Right renal pelvis (tissue), 4 donors: Measurements from ENCODE around the gene SCTR. TPM values are rescaled to one million over a fixed set of nuclear protein-coding genes. Genes with fewer than 3 reads are reported as not detected.
A peak's percentile ranks its signal among the peaks of the same experiment; 100 is the strongest.

Source experiments
- DNase-seq, 4 donors: peaks; one replicate each; pipeline ENCODE4 v3.0.0-alpha.2; 2013; ENCODE audit warnings: low read depth in 4 of 4, low spot score in 3 of 4, missing footprints in 1 of 4
- polyA plus RNA-seq, 4 donors: library from polyadenylated mRNA; unstranded; fragments of 120-200 nt; gene quantifications; one replicate each; pipeline ENCODE4 v1.2.1, GENCODE V29; 2013; ENCODE audit not compliant: insufficient read length in 4 of 4

SCTR gene
- polyA plus RNA-seq: 10 to 100 TPM in 2 of 4 donors, 1 to 10 TPM in 2; 7.9 to 11.5 (median 9.3) TPM

DNA sequence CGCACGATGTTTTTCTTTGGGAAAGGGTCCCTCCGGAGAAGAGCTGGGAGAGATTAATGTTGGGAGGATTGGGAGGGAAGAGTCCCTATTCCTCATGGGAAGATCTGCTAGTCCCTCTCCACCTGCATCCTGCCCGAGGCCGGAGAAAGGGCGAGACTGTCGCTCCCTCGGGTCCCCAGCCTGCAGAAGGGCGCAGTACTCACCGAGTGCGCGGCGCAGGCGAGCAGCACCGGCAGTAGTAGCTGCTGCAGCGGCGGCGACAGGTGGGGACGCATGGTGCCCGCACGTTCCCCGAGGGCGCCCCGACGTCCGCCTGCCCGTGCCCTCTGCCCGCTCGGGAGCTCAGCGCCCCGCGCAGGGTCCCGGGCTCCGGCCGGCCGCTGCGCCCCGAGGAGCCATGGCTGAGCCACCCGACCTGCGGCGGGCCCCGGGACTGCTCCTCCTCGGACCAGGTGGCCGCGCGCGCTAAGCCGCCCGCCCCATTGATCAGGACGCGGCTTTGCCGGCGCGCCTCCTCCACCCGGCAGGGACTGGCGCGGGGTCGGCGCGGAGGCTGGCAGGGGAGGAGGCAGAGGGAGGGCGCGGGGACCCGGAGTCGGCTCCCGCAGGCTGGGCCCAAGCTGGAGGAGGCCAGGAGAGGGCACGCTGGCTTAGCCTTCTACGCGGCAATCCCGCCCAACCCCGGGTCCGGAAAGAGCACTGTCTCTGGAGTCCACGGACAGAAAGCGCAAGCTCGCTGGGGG lies at the start of gene SCTR:
Gene SCTR, minus strand, starts transcription at position 532 of the 743 bp plus-strand sequence. Its CDS starts 257 bp downstream, at position 275.
- DNase-seq: no peak

DNA sequence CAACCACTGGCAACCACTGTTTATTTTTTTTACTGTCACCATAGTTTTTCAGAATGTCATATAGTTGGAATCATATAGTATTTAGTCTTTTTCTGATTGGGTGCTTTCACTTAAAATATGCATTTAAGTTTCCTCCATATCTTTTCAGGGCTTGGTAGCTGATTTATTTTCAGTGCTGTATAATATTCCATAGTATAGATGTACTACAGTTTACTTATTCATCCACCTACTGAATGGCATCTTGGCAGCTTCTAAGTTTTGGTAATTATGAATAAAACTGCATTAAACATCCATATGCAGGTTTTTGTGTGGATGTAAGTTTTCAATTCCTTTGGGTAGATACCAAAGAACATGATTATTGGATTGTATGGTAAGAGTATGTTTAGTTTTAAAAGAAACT lies 43.0 kb upstream of the SCTR start:
- DNase-seq: no peak

DNA sequence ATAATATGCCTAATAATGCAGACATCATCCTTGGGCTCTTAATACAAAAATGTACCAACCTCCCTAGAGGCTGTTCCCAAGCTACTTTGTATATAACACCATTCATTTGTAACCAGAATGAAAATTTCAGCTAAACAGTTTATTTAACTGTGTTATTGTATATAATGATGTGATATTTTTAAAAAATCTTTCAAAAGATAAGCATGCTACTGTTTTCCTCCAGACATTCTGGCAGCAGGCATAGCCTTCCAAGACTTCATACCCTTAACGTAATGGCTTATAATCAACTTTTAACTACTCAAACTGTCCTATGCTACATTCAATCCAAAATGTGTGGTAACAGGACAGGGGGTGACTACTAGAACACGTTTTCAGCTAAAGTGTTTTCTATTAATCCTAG lies 41.2 kb upstream of the SCTR start:
- DNase-seq: no peak

DNA sequence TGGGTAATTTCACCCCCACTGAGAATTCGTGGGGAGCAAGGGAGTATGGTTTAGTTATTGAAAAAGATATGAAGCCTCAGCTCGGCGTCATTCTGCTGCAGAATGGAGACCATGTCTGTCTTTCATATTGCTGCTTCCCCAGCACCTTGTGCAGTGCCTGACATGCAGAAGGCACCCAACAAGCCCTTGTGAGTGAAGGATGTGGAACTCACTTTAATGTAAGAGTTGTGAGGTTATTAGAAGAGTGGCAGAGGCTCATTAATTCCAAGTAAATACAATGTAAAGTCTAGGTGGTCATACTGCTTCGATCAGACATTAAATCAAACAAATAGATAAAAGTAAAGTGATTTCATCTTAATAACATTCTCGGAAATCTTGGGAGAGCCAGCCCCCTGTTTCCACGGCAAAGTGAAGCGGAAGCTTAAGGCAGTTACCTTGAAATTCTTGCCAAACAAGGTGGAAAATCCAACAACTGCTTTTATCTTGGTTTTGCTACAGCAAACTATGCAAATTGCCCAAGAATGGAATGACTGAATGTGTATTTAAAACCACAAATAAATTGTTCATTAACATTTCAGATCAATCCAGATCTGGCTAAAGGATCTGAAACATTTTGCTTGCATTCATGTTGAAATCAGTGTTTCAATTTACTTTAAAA lies 29.5 kb upstream of the SCTR start:
- DNase-seq: no peak

DNA sequence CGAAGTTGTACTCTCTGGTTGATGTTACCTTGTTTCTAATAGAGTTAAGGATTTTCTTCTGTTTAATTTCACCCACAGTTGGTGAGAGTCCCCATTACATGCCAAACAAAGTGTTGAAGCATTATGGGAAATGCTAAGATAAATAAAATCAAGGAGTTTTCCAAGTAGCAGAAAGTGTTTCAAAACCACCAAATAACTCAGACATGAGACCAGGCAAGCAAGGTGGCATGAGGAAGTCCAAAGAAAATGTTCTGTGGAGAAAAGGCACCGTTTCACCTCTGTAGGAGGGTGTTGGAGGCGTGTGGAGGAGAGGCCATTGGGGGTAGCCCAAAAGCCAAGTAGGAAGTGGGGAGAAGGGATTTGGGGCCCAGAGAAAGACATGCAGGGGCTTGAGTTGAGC lies 28.6 kb upstream of the SCTR start:
- no peak for DNase-seq

DNA sequence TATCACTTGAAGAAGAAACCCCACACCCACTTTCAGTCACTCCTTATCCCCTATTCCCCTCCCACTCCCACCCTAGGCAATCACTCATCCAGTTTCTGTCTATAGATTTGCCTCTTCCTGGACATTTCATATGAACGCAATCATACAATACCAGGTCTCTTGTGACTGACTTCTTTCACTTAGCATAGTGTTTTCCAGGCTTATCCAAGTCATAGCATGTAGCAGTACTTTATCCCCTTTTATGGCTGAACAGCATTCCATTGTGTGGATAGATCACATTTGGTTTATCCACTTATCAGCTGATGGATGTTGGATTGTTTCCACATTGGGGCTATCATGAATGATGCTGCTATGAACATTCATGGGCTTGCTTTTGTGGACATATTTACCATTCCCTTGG lies 26.6 kb upstream of the SCTR start:
- no peak for DNase-seq

DNA sequence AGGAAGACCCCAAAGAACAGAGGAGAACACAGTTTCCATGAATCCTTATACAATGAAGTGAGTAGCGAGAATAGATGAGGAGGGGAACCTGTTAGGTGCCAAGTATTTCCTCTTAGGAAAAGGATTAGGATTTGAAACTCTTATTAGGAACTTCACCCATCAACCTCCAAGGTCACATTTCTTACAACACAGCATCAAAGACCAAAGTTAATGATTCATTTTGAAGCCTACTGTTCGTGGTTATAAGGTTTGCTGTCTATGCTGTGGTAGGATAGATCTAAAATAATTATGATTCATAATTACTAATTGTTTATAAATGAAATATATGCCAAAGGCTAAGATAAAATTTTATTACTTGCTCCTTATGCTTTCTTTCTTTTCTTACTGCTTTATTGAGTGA lies 26.1 kb upstream of the SCTR start:
- DNase-seq: no peak

DNA sequence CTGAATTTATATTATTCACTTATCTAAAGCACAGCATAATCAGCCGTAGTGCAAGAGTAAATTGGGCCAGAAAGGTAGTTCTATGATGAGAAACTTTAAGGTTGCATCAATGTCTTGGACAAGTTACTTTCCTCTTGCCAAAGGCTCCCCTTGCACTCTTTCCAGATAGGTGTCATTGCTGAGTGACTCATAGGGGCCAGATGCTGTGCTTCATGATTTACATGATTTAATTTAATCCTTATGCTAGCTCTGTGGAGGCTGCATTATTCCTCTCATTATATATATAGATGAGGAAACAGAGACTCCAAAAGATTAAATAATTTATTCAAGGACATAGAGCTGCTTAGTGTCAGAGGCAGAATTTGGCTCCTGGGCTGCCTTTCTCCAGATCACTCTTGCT lies 25.0 kb upstream of the SCTR start:
- DNase-seq: no peak

DNA sequence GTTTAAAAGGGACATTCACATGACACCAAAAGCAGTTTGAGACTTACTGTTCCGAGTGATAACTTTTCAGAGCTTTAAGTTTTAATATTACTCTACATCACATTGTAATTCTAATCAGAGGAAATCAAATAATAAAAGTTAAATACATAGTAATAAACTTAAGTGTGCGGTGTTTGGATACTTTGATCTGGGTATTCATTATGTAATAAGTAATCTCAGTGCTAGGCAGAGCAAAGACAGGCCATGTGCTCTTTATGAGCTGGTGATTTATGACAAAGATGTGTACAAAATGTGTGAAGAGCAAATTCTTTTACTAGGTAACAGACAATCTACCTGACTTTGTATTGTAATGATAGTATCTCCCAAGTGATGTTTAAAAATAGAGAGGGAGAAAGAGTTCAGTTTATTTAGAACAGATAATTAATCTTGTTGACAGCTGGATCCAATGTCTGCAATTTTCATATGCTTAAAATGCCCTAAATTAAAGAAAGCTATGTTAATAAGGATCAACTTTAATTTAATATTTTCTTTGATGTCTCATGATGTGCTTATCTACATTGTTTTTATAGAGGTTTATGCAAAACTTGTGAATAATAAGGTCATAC lies 24.3 kb upstream of the SCTR start:
- DNase-seq: no peak

DNA sequence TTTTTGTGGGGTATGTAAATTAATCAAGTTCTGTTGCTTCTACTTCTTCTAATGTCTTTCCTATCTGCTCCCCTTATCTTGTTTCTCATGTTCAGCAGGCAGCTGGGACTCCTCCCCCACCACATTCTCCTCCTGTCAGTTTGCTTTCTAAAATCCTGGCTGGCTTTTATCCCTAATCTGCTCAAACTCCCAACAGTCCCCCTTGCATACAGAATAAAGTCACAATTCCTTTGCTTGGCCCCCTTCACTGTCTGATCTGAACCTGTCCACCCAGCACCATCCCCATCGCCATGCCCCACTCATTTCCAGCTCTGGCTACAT lies 22.1 kb upstream of the SCTR start:
- DNase-seq: no peak

DNA sequence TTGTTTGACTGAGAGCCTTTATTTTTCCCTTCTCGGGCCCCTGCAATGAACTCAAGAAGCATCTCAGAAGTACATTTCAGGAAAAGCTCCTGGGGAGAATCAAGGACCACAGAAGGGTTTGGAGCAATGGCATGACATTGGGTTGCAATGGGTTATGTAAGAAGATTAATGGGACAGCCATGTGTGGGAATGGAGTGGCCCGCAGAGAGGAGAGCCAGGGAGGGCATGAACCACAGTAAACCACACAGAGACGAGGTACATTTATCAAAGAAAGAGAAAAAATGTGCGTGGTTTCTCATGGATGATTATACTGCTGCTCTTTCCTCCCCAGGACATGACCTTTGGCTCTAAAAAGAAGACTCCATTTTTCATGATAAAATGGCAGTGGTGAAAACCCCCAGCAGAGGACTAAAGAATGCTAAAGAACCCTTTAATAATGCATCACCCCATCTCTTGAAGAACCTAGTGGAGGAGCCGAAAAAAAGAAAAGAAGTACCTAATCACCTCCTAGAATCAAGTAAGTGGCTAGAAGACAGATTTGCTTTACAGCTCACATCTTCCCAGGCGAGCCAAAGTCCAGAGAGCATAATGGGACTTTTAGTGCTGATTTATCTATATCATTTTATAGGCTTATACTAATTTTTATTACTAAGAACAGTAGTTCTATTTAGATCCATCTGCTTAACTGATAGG lies 21.6 kb upstream of the SCTR start:
- DNase-seq: no peak

DNA sequence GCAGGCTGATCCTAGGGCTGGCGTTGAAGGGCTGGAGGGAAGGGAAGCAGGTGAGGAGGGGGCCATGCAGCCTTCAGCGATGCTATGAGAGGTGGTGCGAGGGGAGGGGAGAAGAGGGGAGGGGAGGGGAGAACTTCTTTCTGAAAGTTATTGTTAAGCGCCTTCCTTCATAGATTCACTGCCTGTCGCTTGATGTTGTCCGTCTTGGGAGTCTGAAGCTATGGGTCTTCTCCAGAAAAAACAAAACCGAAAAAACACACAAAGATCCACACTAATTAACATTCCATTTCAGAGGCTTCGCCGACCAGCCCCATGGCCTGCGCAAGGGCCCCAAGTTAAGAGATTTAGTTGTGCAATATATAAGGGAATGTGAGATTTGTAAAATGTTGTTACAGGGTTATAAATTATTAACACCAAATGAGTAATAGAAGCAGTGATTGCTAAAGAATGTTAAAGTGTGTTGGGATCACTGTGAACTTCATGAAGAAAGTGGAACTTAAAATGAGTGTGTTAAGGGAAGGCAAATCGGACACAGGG lies 20.7 kb upstream of the SCTR start:
- DNase-seq: no peak

DNA sequence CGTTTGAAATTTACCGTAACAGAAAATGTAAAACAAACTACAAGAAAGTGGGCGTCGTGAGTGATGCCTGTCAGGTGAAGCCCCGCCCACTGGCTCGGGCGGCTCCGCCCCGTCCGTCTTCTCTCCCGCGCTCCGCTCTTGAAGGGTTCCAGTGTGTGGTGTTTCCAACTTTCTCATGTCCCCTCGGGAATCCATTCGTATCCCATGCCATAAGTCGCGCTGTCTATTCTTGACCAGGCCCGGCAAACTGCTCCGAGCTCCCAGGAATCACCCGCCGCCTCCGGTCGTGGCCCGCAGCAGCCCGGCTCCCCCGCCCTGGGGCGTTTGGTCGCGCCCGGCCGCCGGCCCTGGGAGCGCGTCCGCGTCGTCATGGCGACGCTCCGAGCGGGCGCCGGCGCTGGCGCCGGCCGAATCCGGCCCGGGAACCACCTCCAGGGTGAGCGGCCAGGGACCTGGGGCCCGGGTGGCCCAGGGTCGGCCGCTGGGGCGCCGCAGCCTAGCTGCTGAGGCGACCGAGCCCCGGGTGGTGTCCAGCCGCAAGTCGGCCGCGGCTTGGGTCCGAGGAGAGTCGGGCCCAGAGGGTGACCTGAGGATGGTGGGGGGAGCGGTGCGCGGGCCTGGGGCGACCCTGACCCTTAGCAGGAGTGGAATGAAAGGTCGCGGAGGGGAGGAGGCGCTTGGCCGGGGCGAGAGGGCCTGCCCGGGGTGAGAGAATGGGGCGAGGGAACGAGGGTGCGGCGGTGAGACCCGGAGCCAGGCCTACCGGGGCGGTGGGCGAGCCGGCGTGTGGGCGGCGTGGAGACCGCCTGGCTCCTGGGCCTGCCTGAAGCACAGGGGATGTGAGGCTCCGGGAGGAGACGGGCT lies 20.0 kb upstream of the SCTR start, which contains the start of gene CFAP221:
Gene CFAP221, plus strand, starts transcription at position 375 of the 864 bp plus-strand sequence. CDS start 1,683 bp downstream, outside the sequence.
- peak; percentile 60 to 80 (median 69) for DNase-seq

DNA sequence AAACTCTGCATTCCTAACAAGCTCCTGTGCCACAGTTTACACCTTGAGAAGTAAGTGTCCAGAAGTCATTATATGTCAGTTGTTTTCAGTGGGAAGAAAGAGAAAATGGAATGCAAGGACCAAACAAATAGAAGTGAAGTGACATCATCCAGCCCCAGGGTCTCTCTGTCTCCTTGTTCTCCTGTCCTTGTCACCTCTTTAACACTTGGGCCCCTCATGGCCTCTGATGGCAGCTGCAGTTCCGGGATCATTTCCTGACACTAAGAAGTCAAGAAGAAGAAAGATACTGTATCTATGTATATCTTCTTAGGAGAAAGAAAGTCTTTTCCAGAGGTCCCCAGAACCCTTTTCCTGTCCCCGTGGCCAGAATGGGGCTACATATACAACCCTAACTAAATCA lies 17.2 kb upstream of the SCTR start:
- DNase-seq: no peak

DNA sequence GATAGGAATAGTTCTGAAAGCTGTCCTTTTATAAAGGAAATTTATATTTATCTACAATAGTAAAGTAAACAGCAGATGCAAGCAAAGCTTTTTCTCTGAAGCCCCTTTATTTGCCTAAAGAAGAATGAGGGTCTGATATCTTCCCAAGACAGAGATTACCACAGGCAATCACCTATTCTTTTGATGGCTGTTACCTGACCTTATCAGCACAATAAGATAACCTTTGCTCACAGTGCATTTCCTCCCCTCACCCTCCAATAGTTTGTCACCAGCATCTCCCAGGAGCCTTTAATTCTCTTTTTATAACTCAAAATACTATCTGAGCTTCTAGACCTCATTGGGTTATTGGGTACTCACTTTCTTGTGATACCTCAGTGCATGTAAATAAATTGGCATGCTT lies 13.5 kb upstream of the SCTR start:
- no peak for DNase-seq

DNA sequence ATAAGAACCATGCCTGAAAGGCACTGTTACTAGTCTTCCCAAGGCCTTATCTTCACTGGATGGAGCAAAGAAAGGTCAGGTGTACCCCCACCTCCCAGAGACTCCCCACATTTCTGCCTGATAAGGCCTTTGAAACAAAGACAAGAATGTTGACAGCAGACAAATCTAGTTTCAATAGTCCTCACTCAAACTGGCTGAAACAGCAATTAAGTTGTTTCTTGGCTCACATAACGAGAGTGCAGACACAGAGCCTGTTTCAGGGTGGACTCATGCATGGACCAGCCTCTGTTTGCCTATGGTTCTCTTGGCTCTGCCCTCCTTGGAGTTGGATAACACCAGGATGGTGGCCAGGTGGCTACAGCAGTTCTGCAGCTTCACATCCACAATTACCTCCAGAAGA lies 12.4 kb upstream of the SCTR start:
- no peak for DNase-seq

DNA sequence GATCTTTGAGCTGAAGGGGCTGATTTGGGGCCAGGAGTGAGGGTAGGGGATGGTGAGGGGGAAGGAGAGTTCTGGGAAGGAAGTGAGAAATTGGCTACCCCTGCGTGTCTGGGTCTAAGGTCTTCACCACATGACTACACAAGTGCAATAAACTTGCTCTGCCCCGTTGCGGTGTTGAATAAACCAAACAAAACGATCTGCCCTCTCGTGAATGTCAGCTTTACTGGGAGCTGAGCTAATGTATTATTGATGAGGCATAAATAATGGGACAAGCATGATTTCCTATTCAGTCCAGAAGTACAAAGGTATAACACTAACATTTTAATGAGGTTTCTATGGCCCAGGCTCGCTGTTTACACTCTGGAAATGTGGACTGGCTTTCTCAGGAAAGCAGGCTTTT lies 11.9 kb upstream of the SCTR start:
- no peak for DNase-seq

DNA sequence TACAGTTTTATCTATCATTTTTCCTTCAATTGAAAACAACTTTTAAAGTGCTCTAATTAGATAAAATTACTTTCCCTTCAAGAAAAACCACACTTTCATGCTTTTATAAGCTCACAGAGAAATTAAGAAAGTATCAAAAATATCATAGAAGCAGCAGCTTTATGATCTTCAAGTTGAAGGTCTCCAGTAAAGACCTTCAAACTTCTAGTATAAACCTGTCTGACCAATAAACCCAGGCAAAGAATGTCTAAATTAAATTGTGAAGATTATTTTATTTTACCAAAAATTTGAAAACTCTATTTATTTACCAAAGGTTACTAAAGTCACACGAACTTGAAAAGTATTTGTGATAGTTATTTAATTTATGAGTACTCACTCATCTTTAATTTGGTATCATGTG lies 9.3 kb upstream of the SCTR start:
- no peak for DNase-seq

DNA sequence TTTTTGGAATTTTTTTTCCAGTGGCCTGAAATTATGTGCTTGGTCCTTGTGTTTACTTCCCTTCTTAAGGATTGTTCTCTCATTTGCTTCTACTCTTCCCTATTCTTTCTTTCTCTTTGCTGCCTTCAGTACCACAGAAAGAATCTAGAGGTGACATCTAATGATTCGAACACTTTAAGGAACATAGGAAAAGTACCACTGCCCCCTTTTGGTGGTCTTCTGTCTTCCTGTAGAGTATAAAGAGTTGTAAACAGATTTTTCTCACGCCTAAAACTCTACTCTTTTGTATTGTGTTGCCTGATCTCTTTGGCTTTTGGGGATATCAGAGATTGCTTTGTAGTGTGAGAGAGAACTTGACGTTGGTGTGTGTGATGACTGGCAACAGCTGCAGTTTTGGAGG lies 7.0 kb upstream of the SCTR start:
- no peak for DNase-seq

DNA sequence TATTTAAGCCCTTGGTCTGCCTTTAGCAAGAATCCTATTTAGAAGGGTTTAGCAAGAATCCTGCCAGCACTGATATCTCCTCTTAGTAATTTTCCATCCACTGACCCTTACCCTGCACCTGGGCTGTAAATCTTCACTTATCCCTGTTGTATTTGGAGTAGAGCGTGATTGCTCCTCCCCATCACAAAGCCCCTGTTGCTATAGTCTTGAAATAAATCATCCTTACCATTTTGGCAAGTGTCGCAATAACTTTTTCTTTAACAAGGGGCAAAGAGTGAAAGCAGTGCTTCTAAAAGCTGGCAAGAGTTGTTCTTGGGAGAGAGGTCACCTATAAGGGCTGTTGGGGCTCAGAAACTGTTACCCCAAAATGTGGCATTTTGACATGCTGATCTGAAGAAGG lies 3.7 kb upstream of the SCTR start:
- DNase-seq: no peak
